A673 (cell line): ENCODE measurements around the gene NUP35.

Experiments used
- EZH2 ChIP-seq: fragments of 200-600 bp; sonication (generic); IDR thresholded peaks from 2 replicates; pipeline ENCODE4 v1.6.1; 2017; ENCODE audit warnings: borderline replicate concordance, low read depth, mild to moderate bottlenecking, mixed read lengths, antibody characterized with exemption, low read length; ENCODE audit not compliant: poor library complexity, severe bottlenecking
- TF ChIP-seq, protein P1 (sequence below): fragments of 300-800, 200-600 bp; sonication (generic); conservative IDR thresholded peaks from 2 replicates; pipeline ENCODE4 v1.5.1; 2017; ENCODE audit warnings: low read depth, mild to moderate bottlenecking, antibody characterized with exemption, low read length, moderate library complexity, mixed read lengths

DNA sequence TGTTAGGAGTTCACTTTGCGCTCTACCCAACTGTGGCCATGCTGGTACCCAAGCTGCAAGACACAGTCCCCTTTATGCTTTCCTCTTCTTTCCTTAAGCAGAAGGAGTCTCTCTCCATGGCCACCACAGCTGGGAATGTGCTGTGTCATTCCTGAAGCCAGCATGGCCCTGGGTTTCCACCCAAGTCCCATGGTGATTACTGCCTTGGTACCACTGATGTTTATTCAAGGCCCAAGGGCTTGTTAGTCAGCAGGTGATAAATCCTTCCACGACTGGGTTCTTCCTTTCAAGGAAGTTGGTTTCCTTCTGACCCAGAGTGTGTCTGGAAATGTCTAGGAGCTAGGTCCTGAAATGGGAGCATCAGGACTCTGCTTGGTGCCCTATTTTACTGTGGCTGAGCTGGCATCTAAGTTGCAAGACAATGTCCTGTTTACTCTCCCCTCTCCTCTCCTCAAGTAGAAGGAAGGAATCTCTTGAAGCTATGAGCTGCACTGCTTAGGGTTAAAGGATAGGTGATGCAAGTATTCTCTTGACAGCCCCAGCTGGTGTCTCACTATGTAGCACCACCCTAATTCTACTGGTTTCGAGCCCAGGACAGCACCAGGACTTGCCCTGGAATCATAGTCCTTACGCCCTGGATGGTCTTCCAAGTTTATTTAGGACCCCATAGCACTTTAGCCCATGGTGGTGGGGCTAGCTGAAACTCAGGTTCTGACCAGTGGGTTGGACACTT lies 18.7 kb upstream of the NUP35 start:
- TF ChIP-seq EZH2 = no peak
- TF ChIP-seq, protein P1, sequence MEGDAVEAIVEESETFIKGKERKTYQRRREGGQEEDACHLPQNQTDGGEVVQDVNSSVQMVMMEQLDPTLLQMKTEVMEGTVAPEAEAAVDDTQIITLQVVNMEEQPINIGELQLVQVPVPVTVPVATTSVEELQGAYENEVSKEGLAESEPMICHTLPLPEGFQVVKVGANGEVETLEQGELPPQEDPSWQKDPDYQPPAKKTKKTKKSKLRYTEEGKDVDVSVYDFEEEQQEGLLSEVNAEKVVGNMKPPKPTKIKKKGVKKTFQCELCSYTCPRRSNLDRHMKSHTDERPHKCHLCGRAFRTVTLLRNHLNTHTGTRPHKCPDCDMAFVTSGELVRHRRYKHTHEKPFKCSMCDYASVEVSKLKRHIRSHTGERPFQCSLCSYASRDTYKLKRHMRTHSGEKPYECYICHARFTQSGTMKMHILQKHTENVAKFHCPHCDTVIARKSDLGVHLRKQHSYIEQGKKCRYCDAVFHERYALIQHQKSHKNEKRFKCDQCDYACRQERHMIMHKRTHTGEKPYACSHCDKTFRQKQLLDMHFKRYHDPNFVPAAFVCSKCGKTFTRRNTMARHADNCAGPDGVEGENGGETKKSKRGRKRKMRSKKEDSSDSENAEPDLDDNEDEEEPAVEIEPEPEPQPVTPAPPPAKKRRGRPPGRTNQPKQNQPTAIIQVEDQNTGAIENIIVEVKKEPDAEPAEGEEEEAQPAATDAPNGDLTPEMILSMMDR = no peak
